NCI-H2196 (cell line): ENCODE results near the gene KCNH5.

Experiments
- DNase-seq: peaks from one replicate; lab custom pipeline; 2025; ENCODE audit not compliant: unreplicated experiment; lab: John Stamatoyannopoulos, UW

KCNH5 gene

DNA sequence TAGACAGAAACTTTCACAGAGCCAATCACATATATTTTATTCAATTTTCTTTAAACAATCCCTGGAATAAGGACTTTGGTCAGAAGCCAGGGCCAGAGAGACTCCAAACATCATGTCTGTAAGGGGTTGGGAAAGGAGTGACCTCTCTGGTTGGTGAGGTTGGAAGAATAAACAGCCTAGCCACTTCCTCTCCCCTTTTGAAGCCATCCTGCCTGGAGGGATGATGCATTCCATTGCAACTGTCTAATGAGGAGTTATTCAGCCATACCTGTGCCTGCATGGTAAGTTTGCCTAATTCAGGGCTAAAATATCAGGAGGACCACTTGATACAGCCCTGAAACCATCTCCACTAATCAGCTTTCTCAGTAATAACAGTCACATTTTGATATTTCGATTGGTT is 299.8 kb downstream of the KCNH5 start:
- no peak for DNase-seq

DNA sequence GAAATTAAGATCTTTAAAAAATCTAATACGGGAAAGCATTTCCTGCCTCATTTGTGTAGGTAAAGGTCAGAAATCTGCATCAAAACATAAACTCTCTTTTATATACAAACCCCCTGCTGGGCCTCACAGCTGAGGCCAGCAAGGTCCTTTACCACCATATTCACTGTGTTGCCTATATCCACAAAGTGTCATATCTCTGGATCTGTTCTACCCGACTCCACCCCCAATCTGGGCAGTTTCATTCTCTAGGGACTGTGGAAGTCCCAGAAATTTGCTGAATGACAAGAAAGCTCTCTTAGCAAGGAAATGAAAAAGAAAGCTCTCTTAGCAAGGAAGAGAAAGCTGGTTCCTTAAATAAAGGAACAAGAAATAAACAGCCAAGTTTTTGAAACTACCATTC is 301.7 kb downstream of the KCNH5 start:
- DNase-seq, result no peak

DNA sequence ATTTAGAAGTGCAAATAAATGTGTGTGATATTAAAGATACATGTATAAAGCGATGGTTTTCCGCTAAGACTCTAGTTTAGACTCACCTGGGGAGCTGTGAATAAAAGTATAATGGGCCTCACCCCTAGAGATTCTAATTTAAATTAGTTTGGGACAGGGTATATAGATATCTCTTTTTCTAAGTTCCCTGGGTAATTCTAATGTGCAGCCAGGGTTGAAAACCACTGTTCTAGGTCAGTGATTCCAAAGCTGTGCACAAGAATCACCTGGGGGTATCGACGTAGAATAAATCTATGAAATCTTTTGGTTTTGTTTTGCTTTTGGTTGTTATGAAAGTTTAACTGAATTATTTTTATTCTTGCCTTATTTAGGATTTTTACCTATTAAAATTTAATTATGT is 302.1 kb downstream of the KCNH5 start:
- DNase-seq, result no peak

DNA sequence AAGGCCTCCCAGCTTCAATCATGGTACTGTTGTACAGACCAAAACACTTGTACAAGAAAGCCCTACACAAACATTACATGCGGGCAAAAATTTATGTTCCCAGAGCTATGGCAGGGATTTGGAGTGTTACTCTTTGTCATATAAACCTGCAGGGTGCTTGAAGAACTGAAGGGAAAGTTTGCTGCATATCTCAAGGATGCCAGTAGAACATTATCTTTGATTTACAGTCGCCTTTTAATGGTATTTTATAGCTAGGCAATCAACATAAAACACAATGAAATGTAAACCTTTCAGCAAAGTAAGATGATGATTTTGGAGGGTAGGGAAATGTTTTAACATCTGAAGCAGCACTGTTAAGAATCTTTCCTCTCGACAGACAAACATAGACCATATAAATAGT is 305.6 kb downstream of the KCNH5 start:
- DNase-seq, result no peak

DNA sequence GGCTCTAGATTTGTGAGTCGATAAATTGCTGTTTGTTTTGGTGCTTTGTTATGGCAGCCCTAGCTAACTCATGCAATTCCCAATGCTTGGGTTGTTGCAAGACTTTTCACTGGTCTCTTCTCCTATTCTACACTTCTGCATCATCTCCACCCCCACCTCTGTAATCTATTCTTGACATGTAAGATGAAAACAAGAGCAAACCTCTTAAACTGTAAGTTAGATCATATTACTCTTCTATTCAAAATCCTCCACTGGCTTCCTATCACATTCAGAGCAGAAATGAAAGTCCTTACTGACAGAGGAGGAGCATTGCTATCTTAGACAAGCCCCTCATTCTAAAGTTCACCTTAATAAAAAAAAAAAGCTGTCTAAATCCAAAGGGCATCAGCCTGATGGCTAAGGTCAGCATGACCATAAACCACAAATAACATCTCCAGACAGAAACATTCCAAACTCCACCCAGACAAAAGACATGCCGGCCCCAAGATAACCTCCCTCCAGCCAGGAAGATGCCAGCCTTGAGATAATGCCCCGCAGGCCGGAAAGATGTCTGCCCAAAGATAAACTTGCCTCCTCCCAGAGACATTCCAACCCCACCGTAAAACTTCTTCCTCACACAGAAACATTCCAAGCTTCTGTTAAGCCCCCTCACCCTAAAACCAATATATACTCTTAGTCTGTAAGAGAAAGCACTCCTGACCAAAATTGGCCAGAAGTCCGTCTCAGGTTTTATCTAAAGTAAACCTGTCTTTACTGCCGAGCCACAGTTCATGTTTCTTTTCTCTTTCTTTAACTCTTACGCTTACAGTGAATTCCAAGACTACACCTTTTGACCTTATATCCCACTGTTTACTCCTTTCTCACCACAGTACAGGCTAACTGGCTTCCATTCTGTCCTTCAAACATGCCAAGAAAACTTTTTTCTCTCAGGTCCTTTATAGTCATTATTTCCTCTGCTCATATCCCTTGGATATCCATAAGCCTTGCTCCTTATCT is 308.9 kb downstream of the KCNH5 start:
- DNase-seq, result no peak

DNA sequence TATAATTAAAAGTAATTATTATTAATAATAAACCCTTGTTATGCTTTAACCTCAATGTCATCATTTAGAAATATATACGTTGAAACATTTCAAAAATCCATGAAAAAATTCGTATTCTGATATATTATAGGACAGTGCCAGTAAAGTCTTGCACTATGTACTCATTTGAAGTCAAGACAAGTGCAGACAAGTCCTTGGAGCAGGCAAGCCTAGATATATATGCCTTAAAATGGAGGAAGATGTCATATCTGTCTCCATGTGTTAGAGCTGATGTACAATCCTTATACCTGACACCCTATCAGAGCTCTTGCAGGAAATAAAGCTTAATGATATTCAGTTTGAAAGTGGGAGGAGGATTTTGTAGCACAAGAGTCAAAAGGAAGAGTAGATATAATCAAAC is 310.4 kb downstream of the KCNH5 start:
- no peak for DNase-seq

DNA sequence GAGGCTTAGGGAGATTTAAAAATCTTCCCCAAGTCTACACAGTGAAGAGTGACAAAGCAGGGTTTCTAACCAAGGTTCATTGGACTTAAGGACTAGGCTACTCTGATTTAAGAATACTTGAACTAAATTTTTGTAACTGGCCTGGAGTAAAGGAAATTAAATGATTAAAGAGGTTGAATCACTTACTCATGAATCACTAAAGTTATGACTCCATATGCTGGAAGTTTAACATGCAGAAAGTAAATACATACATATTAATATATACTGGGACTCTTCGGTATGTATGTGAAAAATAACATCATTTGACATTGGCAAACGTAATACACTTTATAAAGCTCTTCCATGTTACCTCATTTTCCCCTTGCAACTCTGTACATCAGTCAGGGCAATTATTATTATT is 322.9 kb downstream of the KCNH5 start:
- no peak for DNase-seq

DNA sequence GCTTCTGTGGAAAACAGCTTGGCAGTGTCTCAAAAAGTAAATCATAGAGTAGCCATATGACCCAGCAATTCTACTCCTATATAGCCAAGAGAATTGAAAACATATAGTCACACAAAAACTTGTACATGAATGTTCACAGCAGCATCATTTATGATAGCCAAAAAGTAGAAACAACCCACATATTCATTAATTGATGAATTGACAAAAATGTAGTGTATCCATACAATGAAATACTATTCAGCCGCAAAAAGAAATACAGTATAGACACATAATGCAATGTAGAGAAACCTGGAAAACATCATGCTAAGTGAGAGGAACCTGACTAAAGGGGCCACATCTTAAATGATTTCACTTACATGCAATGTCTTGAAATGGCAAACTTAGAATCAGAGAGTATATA is 326.6 kb downstream of the KCNH5 start:
- DNase-seq, result no peak

DNA sequence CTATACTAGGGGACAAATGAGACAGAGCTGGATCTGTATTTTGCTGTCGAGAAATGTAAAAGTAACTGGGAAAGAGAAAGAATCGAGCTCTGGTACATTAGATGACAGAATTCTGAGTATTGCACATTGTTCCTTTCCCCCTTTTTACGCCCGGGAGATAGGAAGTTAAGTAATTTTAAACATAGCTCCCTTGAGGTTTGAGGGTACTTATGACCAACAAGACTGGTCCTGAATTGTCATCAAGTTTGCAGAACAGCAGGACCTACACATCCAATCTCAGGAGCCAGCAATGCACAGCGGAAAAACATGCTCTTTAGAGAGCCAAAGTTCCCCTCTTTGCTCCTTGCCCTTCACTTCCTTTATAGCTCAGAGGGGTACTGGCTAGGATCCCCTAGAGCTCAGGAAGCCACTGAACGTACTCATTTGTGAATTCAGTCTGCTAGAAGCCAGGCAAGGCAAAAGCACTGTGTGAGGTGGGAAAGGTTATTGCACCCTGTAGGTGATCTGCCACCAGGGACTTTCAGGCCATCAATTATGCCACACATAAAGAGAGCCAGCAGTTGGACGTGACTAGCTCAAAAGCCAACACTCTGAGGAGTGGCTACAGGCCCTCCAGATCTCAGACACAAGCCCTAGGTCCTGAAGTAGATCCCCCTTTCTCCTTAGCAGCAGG is 333.8 kb downstream of the KCNH5 start:
- DNase-seq, result no peak

DNA sequence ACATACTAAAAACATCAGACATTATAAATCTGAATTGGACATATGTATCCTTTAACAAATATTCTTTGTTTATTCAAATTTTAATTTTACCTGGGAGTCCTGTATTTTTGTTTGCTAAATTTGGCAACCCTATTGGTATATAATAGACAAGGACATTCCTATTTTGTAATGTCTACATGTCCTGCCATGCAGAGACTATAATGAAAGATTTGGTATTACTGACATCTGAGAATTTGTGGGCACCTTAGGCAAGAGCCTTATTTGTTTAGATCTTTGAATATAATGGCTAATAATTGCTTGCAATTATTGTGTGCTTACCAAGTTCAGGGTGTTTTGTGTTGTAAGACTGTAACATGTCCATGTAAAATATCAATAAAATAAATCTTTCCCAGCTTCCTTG is 334.4 kb downstream of the KCNH5 start:
- DNase-seq, result no peak

DNA sequence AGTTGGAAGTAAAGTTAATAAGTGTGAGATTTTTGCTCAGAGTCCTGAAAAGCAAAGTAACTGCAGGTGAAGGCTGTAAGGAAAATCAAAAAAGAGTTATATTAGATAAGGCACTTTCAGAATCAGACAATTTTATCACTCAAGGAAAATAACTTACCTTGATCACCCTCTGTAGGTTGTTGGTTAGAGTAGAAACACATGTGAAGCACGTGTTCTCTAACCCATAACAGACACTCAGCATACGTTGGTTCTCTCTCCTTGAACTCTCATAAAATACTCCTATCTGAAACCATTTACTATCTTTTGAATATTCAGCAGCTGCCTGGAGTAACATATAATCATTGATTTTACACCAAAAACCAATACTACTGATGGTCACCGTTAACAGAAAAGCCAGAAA is 335.5 kb downstream of the KCNH5 start:
- no peak for DNase-seq

DNA sequence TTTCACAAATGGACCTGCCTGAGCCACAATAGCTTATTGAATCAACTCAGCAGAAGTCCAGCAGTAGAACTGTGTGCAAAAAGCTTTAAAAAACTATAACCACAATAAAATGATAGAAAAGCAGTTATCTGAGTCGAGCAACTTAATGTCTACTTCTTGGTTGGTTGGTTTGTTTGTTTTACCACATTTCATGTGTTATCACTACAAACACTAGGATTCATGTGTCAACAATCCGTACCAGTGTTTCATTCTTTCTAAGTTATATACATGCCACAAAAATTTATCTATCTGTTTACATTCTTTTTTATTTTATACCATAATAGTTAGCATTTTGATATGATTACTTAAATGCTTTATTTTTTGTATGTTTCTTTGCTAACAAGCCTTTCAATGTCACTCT is 339.0 kb downstream of the KCNH5 start:
- DNase-seq, result no peak

DNA sequence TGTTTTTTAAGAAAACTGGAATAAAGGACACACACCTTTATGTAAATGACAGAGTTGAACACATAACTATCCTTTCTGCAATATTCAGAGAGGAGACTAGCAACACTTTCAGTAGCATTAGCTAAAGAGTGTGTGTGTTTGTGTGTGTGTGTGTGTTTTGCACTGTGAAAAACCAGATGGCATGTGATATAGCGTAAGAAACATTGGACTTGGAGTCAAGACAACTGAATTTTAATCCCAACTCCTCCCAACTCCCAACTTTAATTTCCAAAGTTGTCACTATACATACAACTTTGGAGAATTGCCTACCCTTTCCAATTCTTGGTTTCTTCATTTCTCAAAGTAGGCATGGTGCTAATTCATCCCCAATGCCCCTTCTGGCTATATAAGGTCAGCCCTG is 347.8 kb downstream of the KCNH5 start:
- no peak for DNase-seq

DNA sequence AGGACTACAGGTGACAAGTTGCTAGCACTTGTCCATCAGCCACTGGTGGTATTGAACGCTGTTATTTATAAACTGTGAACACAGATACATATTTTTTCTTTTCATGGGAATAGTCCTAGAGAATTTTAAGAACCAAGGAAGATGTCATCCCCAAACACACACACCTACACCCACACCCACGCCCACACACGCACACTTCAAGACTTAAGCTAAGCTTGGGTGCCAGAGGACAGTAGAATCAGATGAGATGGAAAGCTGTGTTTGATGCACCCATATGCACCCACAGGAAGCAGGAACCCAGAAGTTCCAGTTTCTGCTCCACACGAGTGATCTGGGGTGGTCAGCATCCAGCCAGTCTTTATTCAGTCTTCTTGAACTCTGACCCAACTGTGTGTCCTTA is 348.3 kb downstream of the KCNH5 start:
- no peak for DNase-seq

DNA sequence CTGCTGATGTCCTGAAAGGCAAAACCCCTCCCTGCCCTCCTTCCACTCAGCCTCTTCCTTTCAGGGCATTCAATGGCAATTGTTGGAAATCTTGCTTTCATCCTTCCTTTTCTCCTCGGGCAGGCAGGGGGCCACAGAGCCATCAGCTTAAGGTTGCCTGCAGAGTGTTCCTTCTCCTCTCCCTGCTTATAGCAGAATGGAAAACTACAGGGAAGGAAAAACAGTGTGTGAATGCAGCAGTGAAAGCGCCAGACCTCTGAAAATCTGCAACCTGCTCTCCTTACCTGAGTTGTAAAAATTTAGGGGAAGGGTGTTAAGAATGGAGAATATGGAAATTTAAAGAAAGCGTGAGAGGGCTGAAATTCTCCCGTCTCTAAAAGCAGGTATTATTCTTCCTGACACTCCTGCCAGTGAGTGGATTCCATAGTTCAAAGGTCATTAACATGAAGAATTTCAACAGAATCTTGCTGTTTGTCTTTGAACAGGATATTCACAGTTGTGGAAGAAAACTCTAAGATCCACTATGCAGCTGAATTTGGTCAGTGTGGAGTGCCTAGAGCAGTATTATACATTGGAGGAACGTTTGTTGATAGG is 348.8 kb downstream of the KCNH5 start:
- no peak for DNase-seq

DNA sequence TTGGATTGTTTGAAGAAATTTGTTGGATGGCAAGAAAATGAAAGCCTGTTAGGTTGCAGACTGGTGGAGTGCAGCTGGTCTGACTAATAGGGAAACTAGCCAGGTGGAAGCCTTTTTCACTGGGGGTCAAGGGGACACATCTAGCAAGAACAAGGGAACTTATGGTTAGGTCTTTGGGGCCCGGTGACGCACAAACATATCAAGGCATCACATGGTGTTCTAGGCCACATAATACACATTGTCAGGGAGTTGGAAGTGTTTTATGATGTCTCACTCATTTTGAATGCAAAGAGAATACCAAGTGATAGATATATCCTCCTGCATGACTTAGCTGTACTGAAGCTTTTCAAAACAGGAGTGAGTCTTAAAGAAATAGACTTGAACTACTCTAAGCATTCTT is 351.2 kb downstream of the KCNH5 start:
- DNase-seq, result no peak

DNA sequence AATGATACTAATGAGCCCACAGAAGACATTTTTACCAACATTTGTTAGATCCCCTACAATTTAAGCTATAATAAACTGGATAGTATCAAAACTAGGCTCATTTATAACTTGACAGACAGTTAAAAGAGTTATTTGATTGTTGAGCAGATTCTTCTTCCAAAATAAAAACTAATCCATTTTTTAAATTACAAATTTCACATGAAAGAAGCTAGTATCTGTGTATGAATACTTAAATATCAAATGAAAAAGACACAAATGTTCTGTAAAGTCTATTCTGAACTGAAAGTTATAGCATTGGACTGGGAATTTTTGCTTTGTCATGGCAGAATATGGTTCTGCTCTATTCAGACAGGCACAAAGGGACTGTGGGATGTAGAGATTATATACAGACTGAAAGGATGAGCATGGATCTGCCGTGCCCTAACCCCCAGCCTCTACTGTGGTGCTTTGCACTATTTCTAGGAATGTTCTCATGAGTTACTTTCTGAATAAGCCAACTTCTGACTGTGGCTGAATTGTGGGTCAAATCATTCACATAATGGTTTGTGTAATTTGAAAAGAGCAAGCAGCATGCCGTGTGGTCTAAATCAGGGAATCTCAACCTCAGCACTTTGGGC is 352.7 kb downstream of the KCNH5 start:
- DNase-seq, result no peak

DNA sequence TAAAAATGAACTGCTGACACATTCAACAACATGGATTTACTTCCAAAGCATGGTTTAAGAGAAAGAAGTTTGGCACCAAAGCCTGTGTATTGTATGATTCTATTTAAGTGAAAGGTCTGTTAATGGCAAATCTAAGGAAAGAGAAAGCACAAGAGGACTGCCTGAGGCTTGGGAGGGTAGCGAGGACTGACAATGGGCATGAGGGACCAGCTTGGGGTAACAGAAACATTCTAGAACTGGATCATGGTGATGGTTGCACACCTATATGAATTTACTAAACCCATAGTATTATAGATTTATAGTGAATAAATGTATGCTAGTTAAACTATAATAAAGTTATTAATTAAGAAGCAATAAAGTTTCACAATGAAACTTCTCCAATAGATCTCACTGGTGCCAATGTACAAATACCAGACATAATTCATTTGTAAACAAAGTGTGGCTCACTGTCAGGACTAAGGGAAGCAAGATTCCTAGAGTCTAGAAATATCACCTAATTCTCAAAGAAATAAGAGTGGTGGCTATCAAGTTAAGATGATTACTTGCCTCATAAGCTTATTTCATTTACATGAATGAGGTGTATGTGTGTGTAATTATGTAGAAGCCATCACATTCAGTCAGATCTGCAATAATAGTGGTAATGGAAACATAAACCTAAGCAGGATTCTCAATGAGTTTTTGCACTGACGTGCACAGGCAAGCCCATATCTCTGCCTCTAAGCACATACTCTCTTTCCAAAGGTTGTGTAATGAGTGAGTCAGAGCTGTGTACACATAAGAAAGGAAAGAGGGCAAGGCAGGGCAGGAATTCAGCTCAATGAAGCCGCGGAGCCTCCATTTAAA is 353.4 kb downstream of the KCNH5 start:
- DNase-seq, result peak; percentile 86

DNA sequence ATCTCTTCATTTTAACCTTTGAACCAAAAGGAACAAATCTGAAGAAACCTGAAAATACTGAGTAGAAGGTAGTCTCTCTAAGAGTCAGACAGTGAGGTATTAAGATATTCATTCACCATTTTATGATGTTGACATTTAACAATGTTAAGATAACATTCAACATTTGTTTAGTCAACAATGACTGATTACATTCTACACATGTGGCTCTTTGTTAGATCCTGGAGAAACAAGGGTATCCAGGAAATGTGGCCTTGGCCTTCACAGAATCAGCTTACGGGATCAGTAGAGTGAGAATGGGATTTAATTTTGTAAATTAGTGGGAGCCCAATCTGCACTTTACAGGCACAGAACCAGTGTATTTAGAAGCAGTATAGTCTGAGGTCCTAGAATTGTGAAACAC is 355.5 kb downstream of the KCNH5 start:
- DNase-seq, result no peak

DNA sequence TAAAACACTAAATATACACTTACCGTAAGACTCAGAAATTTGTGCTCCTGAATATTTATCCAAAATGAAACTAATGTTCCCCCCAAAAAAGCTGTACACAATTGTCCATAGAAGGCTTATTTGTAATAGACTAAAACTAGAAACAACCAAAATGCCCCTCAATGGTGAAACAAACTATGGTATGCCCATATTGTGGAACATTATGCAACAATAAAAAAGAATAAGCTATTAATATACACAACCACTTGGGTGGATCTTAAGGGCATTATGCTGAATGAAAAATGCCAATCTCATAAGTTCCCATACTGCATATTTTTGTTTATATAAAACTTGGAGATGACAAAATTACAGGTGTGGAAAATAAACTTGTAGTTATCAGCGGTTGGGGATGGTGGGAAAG is 357.4 kb downstream of the KCNH5 start:
- DNase-seq, result no peak

DNA sequence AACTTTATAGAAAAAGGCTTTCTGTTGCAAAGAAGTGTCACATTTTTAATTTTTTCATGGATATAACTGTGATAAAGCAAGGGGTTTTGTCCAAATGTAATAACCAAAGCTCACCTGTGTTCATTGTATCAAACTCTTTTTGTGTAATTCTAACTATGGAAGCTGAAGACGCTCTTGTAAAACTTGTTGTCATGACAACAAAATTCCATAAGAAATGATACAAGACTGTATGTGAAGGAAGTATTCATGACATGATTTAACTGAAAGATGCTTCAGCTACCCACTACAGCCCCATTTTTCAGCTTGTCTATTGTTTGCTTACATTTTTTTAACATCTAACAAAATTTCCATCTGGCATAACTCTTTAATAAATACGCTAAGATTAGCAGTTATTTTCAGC is 360.9 kb downstream of the KCNH5 start:
- no peak for DNase-seq
